ENCODE results near the gene IDH3A.

Gene IDH3A

GRCh38 chr15:78110096-78110495, 39.1 kb upstream of the IDH3A start:
- Histone ChIP-seq H3K27me3 (ENCODE audit: control insufficient read depth in 3 of 3, insufficient read depth in 3 of 3, low read depth in 1 of 3, low read length in 3 of 3) (no peaks in the 10 kb centered on the region), H3K79me1 (ENCODE audit: low read depth, low read length) (no peaks in the 10 kb centered on the region), H4K91ac (ENCODE audit: low read depth, low read length, poor library complexity) (no peak overlapping the region), H3K18ac (ENCODE audit: low read length) (no peak overlapping the region), H3K4me3 (ENCODE audit: low read length in 2 of 2) (no peak overlapping the region), H4K8ac (ENCODE audit: low read depth, low read length) (no peak overlapping the region), H2BK15ac (ENCODE audit: low read length) (no peak overlapping the region), H3K23ac (ENCODE audit: low read depth, low read length, poor library complexity) (no peak overlapping the region), H3K9ac (ENCODE audit: low read depth, low read length, poor library complexity) (peak overlapping the region; percentile 50), H2AFZ (ENCODE audit: low read length) (no peak overlapping the region), H2BK12ac (ENCODE audit: low read length) (no peak overlapping the region), H3K27ac (replicated peaks; ENCODE audit: low read length) (no peak overlapping the region), H3K4ac (ENCODE audit: low read length) (no peak overlapping the region), H3K14ac (ENCODE audit: low read length) (no peak overlapping the region), H3K36me3 (replicated peaks in 1 of 2; ENCODE audit: control insufficient read depth in 2 of 2, insufficient read depth in 2 of 2, low read length in 2 of 2) (peaks cover 0 to 4% of the 10 kb centered on the region in 2 donors), H2AK5ac (ENCODE audit: low read depth, low read length) (no peak overlapping the region), H2BK120ac (ENCODE audit: low read depth, low read length) (no peak overlapping the region), H2BK5ac (ENCODE audit: low read length) (no peak overlapping the region), H3K4me1 (ENCODE audit: control insufficient read depth in 2 of 2, insufficient read depth in 1 of 2, low read depth in 1 of 2, low read length in 2 of 2) (peaks cover 2% of the 10 kb centered on the region in 2 donors), H3K4me2 (ENCODE audit: insufficient read depth, low read length, poor library complexity, severe bottlenecking) (no peak overlapping the region), H3K9me3 (replicated peaks in 1 of 2; ENCODE audit: control insufficient read depth in 2 of 2, insufficient read depth in 1 of 2, low read depth in 1 of 2, low read length in 2 of 2) (no peaks in the 10 kb centered on the region)
- no CpG with 5 or more reads among the region's 6 CpGs for WGBS, 2 donors (ENCODE audit: extremely low coverage in 2 of 2, insufficient read length in 2 of 2, insufficient replicate concordance in 1 of 2)
- no peak for DNase-seq (ENCODE audit: low spot score)

- no CpG with 5 or more reads among the region's 10 CpGs for WGBS, 2 donors (ENCODE audit: extremely low coverage in 2 of 2, insufficient read length in 2 of 2, insufficient replicate concordance in 1 of 2)
These were observed 38.2 kb upstream of the IDH3A start for GRCh38 chr15:78110916-78111475.

GRCh38 chr15:78111788-78112187, 37.4 kb upstream of the IDH3A start:
- Histone ChIP-seq H4K91ac (ENCODE audit: low read depth, low read length, poor library complexity) (no peak overlapping the region), H3K23ac (ENCODE audit: low read depth, low read length, poor library complexity) (no peak overlapping the region), H3K36me3 (replicated peaks in 1 of 2; ENCODE audit: control insufficient read depth in 2 of 2, insufficient read depth in 2 of 2, low read length in 2 of 2) (peaks cover 0 to 2% of the 10 kb centered on the region in 2 donors), H3K4me3 (ENCODE audit: low read length in 2 of 2) (peak overlapping the region in 1 of 2 donors; percentile 15), H4K8ac (ENCODE audit: low read depth, low read length) (no peak overlapping the region), H3K18ac (ENCODE audit: low read length) (no peak overlapping the region), H2BK5ac (ENCODE audit: low read length) (no peak overlapping the region), H2BK15ac (ENCODE audit: low read length) (no peak overlapping the region), H3K4me1 (ENCODE audit: control insufficient read depth in 2 of 2, insufficient read depth in 1 of 2, low read depth in 1 of 2, low read length in 2 of 2) (peaks cover 2% of the 10 kb centered on the region in 2 donors), H2AFZ (ENCODE audit: low read length) (no peak overlapping the region), H2BK12ac (ENCODE audit: low read length) (no peak overlapping the region), H3K27me3 (ENCODE audit: control insufficient read depth in 3 of 3, insufficient read depth in 3 of 3, low read depth in 1 of 3, low read length in 3 of 3) (no peaks in the 10 kb centered on the region), H3K4ac (ENCODE audit: low read length) (no peak overlapping the region), H3K9ac (ENCODE audit: low read depth, low read length, poor library complexity) (no peak overlapping the region), H3K79me1 (ENCODE audit: low read depth, low read length) (no peaks in the 10 kb centered on the region), H3K14ac (ENCODE audit: low read length) (no peak overlapping the region), H3K9me3 (replicated peaks in 1 of 2; ENCODE audit: control insufficient read depth in 2 of 2, insufficient read depth in 1 of 2, low read depth in 1 of 2, low read length in 2 of 2) (no peaks in the 10 kb centered on the region), H2BK120ac (ENCODE audit: low read depth, low read length) (no peak overlapping the region), H3K4me2 (ENCODE audit: insufficient read depth, low read length, poor library complexity, severe bottlenecking) (no peak overlapping the region), H2AK5ac (ENCODE audit: low read depth, low read length) (no peak overlapping the region), H3K27ac (replicated peaks; ENCODE audit: low read length) (no peak overlapping the region)
- WGBS, 2 donors (ENCODE audit: extremely low coverage in 2 of 2, insufficient read length in 2 of 2, insufficient replicate concordance in 1 of 2) = no CpG with 5 or more reads among the region's 3 CpGs
- DNase-seq (ENCODE audit: low spot score) = no peak

More at GRCh38 chr15:78110916-78111475, 38.2 kb upstream of the IDH3A start:
- Histone ChIP-seq H3K14ac (ENCODE audit: low read length) (no peak overlapping the region), H4K91ac (ENCODE audit: low read depth, low read length, poor library complexity) (no peak overlapping the region), H3K4ac (ENCODE audit: low read length) (no peak overlapping the region), H2BK12ac (ENCODE audit: low read length) (no peak overlapping the region), H3K4me1 (ENCODE audit: control insufficient read depth in 2 of 2, insufficient read depth in 1 of 2, low read depth in 1 of 2, low read length in 2 of 2) (peaks cover 2% of the 10 kb centered on the region in 2 donors), H3K36me3 (replicated peaks in 1 of 2; ENCODE audit: control insufficient read depth in 2 of 2, insufficient read depth in 2 of 2, low read length in 2 of 2) (peaks cover 0 to 2% of the 10 kb centered on the region in 2 donors), H3K9me3 (replicated peaks in 1 of 2; ENCODE audit: control insufficient read depth in 2 of 2, insufficient read depth in 1 of 2, low read depth in 1 of 2, low read length in 2 of 2) (no peaks in the 10 kb centered on the region), H3K27ac (replicated peaks; ENCODE audit: low read length) (no peak overlapping the region), H2AFZ (ENCODE audit: low read length) (no peak overlapping the region), H2BK15ac (ENCODE audit: low read length) (no peak overlapping the region), H2BK120ac (ENCODE audit: low read depth, low read length) (no peak overlapping the region), H2BK5ac (ENCODE audit: low read length) (no peak overlapping the region), H3K18ac (ENCODE audit: low read length) (no peak overlapping the region), H3K27me3 (ENCODE audit: control insufficient read depth in 3 of 3, insufficient read depth in 3 of 3, low read depth in 1 of 3, low read length in 3 of 3) (no peaks in the 10 kb centered on the region), H3K23ac (ENCODE audit: low read depth, low read length, poor library complexity) (no peak overlapping the region), H3K4me3 (ENCODE audit: low read length in 2 of 2) (no peak overlapping the region), H3K9ac (ENCODE audit: low read depth, low read length, poor library complexity) (no peak overlapping the region), H3K79me1 (ENCODE audit: low read depth, low read length) (no peaks in the 10 kb centered on the region), H2AK5ac (ENCODE audit: low read depth, low read length) (peak overlapping the region; percentile 39), H4K8ac (ENCODE audit: low read depth, low read length) (no peak overlapping the region), H3K4me2 (ENCODE audit: insufficient read depth, low read length, poor library complexity, severe bottlenecking) (no peak overlapping the region)
- DNase-seq (ENCODE audit: low spot score) = no peak

GRCh38 chr15:78112551-78112950, 36.6 kb upstream of the IDH3A start:
- Histone ChIP-seq H3K14ac (ENCODE audit: low read length) (no peak overlapping the region), H3K79me1 (ENCODE audit: low read depth, low read length) (no peaks in the 10 kb centered on the region), H2BK15ac (ENCODE audit: low read length) (no peak overlapping the region), H3K27ac (replicated peaks; ENCODE audit: low read length) (no peak overlapping the region), H2BK12ac (ENCODE audit: low read length) (no peak overlapping the region), H3K27me3 (ENCODE audit: control insufficient read depth in 3 of 3, insufficient read depth in 3 of 3, low read depth in 1 of 3, low read length in 3 of 3) (no peaks in the 10 kb centered on the region), H3K4me3 (ENCODE audit: low read length in 2 of 2) (no peak overlapping the region), H2BK5ac (ENCODE audit: low read length) (no peak overlapping the region), H4K91ac (ENCODE audit: low read depth, low read length, poor library complexity) (no peak overlapping the region), H3K18ac (ENCODE audit: low read length) (no peak overlapping the region), H3K4me2 (ENCODE audit: insufficient read depth, low read length, poor library complexity, severe bottlenecking) (no peak overlapping the region), H3K4ac (ENCODE audit: low read length) (no peak overlapping the region), H3K9me3 (replicated peaks in 1 of 2; ENCODE audit: control insufficient read depth in 2 of 2, insufficient read depth in 1 of 2, low read depth in 1 of 2, low read length in 2 of 2) (no peaks in the 10 kb centered on the region), H3K4me1 (ENCODE audit: control insufficient read depth in 2 of 2, insufficient read depth in 1 of 2, low read depth in 1 of 2, low read length in 2 of 2) (peaks cover 2 to 3% of the 10 kb centered on the region in 2 donors), H3K9ac (ENCODE audit: low read depth, low read length, poor library complexity) (no peak overlapping the region), H3K36me3 (replicated peaks in 1 of 2; ENCODE audit: control insufficient read depth in 2 of 2, insufficient read depth in 2 of 2, low read length in 2 of 2) (no peaks in the 10 kb centered on the region), H2BK120ac (ENCODE audit: low read depth, low read length) (no peak overlapping the region), H2AFZ (ENCODE audit: low read length) (no peak overlapping the region), H3K23ac (ENCODE audit: low read depth, low read length, poor library complexity) (no peak overlapping the region), H4K8ac (ENCODE audit: low read depth, low read length) (no peak overlapping the region), H2AK5ac (ENCODE audit: low read depth, low read length) (no peak overlapping the region)
- DNase-seq (ENCODE audit: low spot score) = no peak
- no CpG with 5 or more reads among the region's 3 CpGs for WGBS, 2 donors (ENCODE audit: extremely low coverage in 2 of 2, insufficient read length in 2 of 2, insufficient replicate concordance in 1 of 2)

Data from neuronal stem cell (in vitro differentiated cells).